ENCODE results near the gene CYFIP1. TPM values are rescaled to one million over a fixed set of nuclear protein-coding genes. Genes with fewer than 3 reads are reported as not detected.

CYFIP1 gene
- total and polyA plus RNA-seq, 9 of the 15 experiments (the other 6 are each of a cell fraction or from before 2014, with no cell fraction given) = 3.8 to 59.8 (median 28.3) TPM

Other genes with a start within 250 kb of the CYFIP1 start
- 10.5 and 12.3 TPM in 2 replicates for gene NIPA1, start 193.7 kb downstream of the CYFIP1 start, total RNA-seq (2014; rRNA removed)
- 12.0 and 12.4 TPM in 2 replicates for gene NIPA1, start 193.7 kb downstream of the CYFIP1 start, total RNA-seq (2014; rRNA removed; fragmentation: Illumina TruSeq; extraction: Trizol)
- 11.6 and 12.3 TPM in 2 replicates for gene NIPA1, start 193.7 kb downstream of the CYFIP1 start, total RNA-seq (2015; rRNA removed; fragmentation: Illumina TruSeq; extraction: Trizol)
- 20.9 and 21.0 TPM in 2 replicates for gene NIPA1, start 193.7 kb downstream of the CYFIP1 start, total RNA-seq (2021)
- gene NIPA1, start 193.7 kb downstream of the CYFIP1 start, polyA plus RNA-seq (2011; rRNA removed) = 25.7 and 28.5 TPM in 2 replicates
- gene NIPA1, start 193.7 kb downstream of the CYFIP1 start, polyA plus RNA-seq (2014; fragmentation: Illumina TruSeq; extraction: Trizol) = 13.3 and 14.9 TPM in 2 replicates
- gene NIPA1, start 193.7 kb downstream of the CYFIP1 start, polyA plus RNA-seq (2014; fragmentation: Nextera tagmentation; extraction: Ambion mirVana) = 1 to 10 TPM; 3.1 to 4.4 TPM
- gene NIPA1, start 193.7 kb downstream of the CYFIP1 start, polyA plus RNA-seq (2014; rRNA removed) = 11.0 and 12.9 TPM in 2 replicates
- 107 and 112 TPM in 2 replicates for gene NIPA2, start 141.7 kb downstream of the CYFIP1 start, total RNA-seq (2014; rRNA removed)
- 93.9 and 99.6 TPM in 2 replicates for gene NIPA2, start 141.7 kb downstream of the CYFIP1 start, total RNA-seq (2014; rRNA removed; fragmentation: Illumina TruSeq; extraction: Trizol)
- gene NIPA2, start 141.7 kb downstream of the CYFIP1 start, total RNA-seq (2015; rRNA removed; fragmentation: Illumina TruSeq; extraction: Trizol) = 85.4 and 86.4 TPM in 2 replicates
- gene NIPA2, start 141.7 kb downstream of the CYFIP1 start, total RNA-seq (2021) = 102 and 109 TPM in 2 replicates
- gene NIPA2, start 141.7 kb downstream of the CYFIP1 start, polyA plus RNA-seq (2011; rRNA removed) = 72.7 and 94.3 TPM in 2 replicates
- 63.9 and 81.7 TPM in 2 replicates for gene NIPA2, start 141.7 kb downstream of the CYFIP1 start, polyA plus RNA-seq (2014; fragmentation: Illumina TruSeq; extraction: Trizol)
- 10 to 100 TPM; 18.7 to 22.7 TPM for gene NIPA2, start 141.7 kb downstream of the CYFIP1 start, polyA plus RNA-seq (2014; fragmentation: Nextera tagmentation; extraction: Ambion mirVana)
- 87.3 and 91.8 TPM in 2 replicates for gene NIPA2, start 141.7 kb downstream of the CYFIP1 start, polyA plus RNA-seq (2014; rRNA removed)
- 25.2 and 33.9 TPM in 2 replicates for gene TUBGCP5, start 59.2 kb upstream of the CYFIP1 start, total RNA-seq (2014; rRNA removed)
- gene TUBGCP5, start 59.2 kb upstream of the CYFIP1 start, total RNA-seq (2014; rRNA removed; fragmentation: Illumina TruSeq; extraction: Trizol) = 24.9 and 27.4 TPM in 2 replicates
- 28.0 and 28.5 TPM in 2 replicates for gene TUBGCP5, start 59.2 kb upstream of the CYFIP1 start, total RNA-seq (2015; rRNA removed; fragmentation: Illumina TruSeq; extraction: Trizol)
- 16.1 and 18.9 TPM in 2 replicates for gene TUBGCP5, start 59.2 kb upstream of the CYFIP1 start, total RNA-seq (2021)
- gene TUBGCP5, start 59.2 kb upstream of the CYFIP1 start, polyA plus RNA-seq (2011; rRNA removed) = 20.9 and 25.1 TPM in 2 replicates
- 22.6 and 23.2 TPM in 2 replicates for gene TUBGCP5, start 59.2 kb upstream of the CYFIP1 start, polyA plus RNA-seq (2014; fragmentation: Illumina TruSeq; extraction: Trizol)
- gene TUBGCP5, start 59.2 kb upstream of the CYFIP1 start, polyA plus RNA-seq (2014; fragmentation: Nextera tagmentation; extraction: Ambion mirVana) = 1 to 10 TPM; 5.8 to 7.7 TPM
- gene TUBGCP5, start 59.2 kb upstream of the CYFIP1 start, polyA plus RNA-seq (2014; rRNA removed) = 22.7 and 25.5 TPM in 2 replicates
- gene GOLGA6L1, start 156.5 kb upstream of the CYFIP1 start, total RNA-seq (2014; rRNA removed) = not detected in 2 replicates
- not detected in 2 replicates for gene GOLGA6L1, start 156.5 kb upstream of the CYFIP1 start, total RNA-seq (2014; rRNA removed; fragmentation: Illumina TruSeq; extraction: Trizol)
- not detected in 2 replicates for gene GOLGA6L1, start 156.5 kb upstream of the CYFIP1 start, total RNA-seq (2015; rRNA removed; fragmentation: Illumina TruSeq; extraction: Trizol)
- gene GOLGA6L1, start 156.5 kb upstream of the CYFIP1 start, total RNA-seq (2021) = not detected in 2 replicates
- not detected in 2 replicates for gene GOLGA6L1, start 156.5 kb upstream of the CYFIP1 start, polyA plus RNA-seq (2011; rRNA removed)
- not detected in 2 replicates for gene GOLGA6L1, start 156.5 kb upstream of the CYFIP1 start, polyA plus RNA-seq (2014; fragmentation: Illumina TruSeq; extraction: Trizol)
- not detected for gene GOLGA6L1, start 156.5 kb upstream of the CYFIP1 start, polyA plus RNA-seq (2014; fragmentation: Nextera tagmentation; extraction: Ambion mirVana)
- gene GOLGA6L1, start 156.5 kb upstream of the CYFIP1 start, polyA plus RNA-seq (2014; rRNA removed) = not detected in 2 replicates

Data from K562 (cell line).